AG09309 (cell line): ENCODE measurements around the gene NCAPH2.

Source experiments
- DNase-seq: peaks from one replicate; pipeline ENCODE4 v3.0.0-alpha.2; 2010; ENCODE audit warnings: low read depth
- H3K4me3 ChIP-seq: 2 replicates; pipeline ENCODE4 v1.5.1; 2011; ENCODE audit warnings: mild to moderate bottlenecking, low read depth, low read length, moderate library complexity; ENCODE audit not compliant: control insufficient read depth
- TF ChIP-seq, protein P1 (sequence below): IDR thresholded peaks from 2 replicates; pipeline ENCODE4 v1.5.1; 2011; ENCODE audit warnings: mild to moderate bottlenecking, low read depth, low read length, inconsistent platforms; ENCODE audit not compliant: insufficient read depth, control insufficient read depth; ENCODE audit errors: missing control alignments

NCAPH2 gene

DNA sequence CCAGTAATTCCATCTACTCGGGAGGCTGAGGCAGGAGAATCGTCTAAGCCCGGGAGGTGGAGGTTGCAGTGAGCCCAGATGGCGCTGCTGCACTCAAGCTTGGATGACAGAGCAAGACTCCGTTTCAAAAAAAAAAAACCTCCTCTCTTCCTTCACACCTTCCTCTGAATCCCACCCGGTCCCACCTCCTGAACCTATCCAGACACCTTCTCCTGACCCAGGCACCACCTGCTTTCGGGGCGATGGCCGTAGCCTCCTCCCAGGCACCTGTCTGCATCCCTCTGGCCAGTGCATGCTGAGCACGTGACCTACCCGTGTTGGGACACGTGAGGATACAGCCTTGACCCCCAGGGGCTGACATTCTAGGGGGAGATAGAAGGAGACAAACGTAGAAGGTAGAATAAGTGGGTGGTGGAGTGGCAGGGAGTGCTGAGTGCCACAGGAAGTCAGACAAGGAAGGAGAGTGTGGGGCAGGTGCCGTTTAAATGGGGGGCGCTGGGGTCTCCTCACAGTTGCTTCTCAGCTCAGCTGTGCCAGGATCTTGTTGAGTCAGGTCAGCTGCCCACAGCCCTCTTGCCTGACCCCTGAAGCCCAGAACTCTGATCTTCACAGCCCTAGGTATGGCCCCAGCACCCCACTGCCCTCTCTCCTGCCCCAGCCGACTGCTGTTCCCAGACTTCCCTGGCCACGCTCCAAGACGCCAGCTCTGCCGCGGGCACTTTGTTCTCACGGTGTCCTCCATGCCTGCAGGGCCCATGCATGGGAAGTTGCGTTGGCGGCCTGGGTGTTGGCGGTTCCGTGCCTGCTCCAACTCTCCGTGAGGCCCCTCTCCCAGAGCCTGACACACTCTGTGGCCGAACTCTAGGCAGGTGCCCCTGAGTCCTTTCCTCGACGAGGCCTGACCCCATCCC is 22.5 kb upstream of the NCAPH2 start:
- H3K4me3 ChIP-seq = no peak overlapping the region
- no peak for DNase-seq
- TF ChIP-seq, protein P1, sequence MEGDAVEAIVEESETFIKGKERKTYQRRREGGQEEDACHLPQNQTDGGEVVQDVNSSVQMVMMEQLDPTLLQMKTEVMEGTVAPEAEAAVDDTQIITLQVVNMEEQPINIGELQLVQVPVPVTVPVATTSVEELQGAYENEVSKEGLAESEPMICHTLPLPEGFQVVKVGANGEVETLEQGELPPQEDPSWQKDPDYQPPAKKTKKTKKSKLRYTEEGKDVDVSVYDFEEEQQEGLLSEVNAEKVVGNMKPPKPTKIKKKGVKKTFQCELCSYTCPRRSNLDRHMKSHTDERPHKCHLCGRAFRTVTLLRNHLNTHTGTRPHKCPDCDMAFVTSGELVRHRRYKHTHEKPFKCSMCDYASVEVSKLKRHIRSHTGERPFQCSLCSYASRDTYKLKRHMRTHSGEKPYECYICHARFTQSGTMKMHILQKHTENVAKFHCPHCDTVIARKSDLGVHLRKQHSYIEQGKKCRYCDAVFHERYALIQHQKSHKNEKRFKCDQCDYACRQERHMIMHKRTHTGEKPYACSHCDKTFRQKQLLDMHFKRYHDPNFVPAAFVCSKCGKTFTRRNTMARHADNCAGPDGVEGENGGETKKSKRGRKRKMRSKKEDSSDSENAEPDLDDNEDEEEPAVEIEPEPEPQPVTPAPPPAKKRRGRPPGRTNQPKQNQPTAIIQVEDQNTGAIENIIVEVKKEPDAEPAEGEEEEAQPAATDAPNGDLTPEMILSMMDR = no peak

DNA sequence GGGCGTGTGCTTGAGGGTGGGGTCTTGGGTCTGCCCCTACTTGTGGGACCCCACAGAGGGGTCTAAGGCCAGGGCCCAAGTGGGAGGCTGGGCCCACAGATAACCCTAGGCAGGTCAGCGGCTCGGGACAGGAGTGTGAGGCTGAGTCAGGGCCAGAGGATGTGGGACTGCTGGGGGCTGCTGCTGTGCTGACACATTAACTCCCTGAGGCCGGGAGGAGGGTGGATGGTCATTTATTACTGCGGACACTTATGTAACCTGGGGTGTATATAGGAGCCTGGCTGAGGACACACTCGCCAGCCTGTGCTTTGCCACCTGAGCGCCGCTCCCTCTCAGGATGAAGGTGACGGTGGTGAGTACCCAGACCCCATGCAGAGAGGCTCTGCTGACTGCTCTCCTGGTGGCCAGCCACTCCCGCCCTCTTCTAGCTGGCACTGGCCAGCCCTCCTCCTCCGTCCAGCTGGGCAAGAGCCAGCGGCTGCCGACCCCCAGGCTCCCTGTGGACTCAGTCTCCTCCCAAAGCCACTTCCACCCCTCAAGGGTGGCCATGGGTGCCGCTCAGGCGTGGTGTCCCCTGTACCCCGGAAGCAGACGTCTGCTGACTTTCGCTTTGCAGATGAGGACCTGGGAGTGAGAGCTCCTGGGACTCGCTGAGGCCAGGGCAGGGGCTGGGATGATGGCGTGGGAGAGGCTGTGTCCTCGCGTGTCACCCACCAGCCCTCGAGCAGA is 21.3 kb upstream of the NCAPH2 start, which contains the start of gene MIOX:
MIOX (plus strand) TSS at position 299 of the 729 bp plus-strand sequence; CDS start at position 338, 39 bp downstream.
- no peak within 1 kb of the TSS for H3K4me3 ChIP-seq
- no peak for DNase-seq
- TF ChIP-seq, protein P1 = no peak

DNA sequence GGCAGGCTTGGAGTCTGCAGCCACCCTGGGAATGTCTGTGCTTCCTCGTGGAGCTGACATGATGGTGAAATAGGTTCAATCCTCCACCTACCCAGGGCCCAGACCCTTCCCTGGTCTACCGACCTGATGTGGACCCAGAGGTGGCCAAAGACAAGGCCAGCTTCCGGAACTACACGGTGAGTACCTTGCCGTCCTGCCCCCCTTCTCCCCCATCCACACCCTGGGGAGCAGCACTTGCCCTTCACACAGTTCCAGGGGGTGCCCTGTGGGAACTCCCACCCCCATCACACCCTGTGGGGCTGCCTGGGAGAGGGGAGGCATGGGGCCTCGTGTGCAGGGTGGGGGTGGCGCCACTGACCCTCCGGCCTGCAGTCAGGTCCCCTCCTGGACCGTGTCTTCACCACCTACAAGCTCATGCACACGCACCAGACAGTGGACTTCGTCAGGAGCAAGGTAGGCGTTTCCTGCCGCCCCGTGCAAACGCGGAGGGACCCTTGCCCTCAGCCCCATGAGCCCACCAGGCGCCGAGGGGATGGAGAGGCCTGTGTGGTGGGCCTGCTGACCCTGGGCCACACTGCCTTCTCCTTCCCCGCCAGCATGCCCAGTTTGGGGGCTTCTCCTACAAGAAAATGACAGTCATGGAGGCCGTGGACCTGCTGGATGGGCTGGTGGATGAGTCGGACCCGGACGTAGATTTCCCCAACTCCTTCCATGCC is 20.6 kb upstream of the NCAPH2 start:
- TF ChIP-seq, protein P1 = no peak
- DNase-seq = no peak
- no peak overlapping the region for H3K4me3 ChIP-seq

DNA sequence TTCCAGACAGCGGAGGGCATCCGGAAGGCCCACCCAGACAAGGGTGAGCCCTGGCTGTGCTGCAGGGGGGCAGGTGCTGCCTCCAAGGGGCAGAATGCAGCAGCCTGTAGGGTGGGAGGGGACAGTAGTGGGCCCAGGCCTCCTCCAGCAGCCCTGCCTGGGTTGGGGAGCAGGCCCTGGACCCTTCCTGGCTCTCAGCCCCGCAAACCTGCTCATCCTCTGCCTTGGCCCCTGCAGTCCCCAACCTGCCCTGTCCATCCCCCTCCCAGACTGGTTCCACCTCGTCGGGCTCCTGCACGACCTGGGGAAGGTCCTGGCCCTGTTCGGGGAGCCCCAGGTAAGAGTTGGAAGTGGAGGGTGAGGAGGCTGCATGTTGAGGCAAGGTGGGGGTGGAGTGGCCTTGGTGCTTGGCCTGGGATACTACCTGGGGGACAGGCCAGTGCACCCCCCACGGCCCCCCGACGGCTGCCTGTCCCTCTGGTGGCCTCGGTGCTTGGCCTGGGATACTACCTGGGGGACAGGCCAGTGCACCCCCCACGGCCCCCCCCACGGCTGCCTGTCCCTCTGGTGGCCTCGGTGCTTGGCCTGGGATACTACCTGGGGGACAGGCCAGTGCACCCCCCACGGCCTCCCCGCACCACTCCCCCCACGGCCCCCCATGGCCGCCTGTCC is 19.9 kb upstream of the NCAPH2 start:
- DNase-seq = no peak
- H3K4me3 ChIP-seq = no peak overlapping the region
- TF ChIP-seq, protein P1 = no peak

DNA sequence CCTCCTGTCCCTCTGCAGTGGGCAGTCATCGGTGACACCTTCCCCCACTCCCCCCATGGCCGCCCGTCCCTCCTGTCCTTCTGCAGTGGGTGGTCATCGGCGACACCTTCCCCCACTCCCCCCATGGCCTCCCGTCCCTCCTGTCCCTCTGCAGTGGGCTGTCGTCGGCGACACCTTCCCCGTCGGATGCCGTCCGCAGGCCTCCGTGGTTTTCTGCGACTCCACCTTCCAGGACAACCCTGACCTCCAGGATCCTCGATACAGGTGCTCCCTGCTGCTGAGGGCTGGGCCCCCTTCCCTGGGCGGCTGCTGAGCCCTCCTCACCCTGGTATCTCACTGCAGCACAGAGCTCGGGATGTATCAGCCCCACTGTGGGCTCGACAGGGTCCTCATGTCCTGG is 19.1 kb upstream of the NCAPH2 start:
- TF ChIP-seq, protein P1 = no peak
- no peak for DNase-seq
- H3K4me3 ChIP-seq = no peak overlapping the region
